HG03460 (cell line): Measurements from ENCODE around the gene ABCA4.

Experiments
- ATAC-seq: cut with Tn5 transposase; IDR thresholded peaks from one replicate; pipeline ENCODE4 v1.9.1; 2021; ENCODE audit not compliant: unreplicated experiment

Gene ABCA4

DNA sequence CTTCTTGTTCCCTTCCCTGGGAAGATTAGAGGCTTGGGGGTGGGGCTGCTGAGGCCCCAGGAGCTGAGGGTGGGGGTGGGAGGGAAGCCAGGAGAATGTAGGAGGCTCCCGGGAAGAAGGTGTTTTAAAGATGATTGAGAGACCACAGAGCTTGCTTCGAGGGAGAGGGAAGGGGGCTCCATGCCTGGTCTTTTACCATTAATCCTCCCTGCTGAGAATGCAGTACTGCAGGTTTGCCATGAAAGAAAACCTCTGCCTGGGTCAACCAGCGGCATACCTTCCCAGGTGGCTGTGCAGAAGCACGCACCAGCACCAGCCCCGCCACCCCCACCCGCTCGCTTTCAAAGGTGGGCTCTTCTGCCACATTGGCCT lies 15.4 kb downstream of the ABCA4 start:
- no peak for ATAC-seq

DNA sequence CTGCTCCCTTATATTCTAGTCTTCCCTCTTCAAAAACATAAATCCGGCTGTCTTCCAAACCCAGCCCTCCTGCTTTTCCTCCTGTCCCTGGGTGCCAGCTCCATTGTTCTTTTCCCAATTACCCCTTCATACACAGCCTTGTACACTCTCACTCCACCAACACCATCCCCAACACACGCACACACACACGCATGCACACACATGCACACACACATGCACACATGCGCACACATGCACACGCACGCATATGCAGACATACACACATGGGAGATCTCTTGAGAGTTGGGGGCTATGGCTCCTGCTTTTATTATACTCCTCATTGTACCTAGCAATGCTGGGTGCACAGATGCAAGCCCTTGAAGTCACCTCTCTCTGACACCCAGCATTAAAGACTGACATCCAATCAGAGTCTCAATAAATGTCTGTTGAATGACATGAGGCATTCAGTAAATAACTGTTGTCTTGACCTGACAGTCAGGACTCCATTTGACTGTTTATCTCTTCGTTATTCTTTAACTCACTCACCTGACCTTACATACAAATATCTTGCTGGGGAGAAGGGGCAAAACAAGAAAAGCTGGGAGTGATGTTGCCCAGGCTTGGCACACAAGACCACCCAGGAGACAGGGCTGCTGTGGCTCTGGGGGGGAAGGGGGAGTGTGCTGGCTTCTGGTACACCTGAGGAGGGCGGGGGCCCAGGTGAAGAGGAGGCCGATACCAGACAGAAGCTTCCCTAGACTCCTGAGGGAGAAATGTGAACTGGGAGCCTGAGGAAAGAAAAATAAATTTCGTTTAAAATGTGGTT lies 16.0 kb downstream of the ABCA4 start:
- ATAC-seq, result no peak

DNA sequence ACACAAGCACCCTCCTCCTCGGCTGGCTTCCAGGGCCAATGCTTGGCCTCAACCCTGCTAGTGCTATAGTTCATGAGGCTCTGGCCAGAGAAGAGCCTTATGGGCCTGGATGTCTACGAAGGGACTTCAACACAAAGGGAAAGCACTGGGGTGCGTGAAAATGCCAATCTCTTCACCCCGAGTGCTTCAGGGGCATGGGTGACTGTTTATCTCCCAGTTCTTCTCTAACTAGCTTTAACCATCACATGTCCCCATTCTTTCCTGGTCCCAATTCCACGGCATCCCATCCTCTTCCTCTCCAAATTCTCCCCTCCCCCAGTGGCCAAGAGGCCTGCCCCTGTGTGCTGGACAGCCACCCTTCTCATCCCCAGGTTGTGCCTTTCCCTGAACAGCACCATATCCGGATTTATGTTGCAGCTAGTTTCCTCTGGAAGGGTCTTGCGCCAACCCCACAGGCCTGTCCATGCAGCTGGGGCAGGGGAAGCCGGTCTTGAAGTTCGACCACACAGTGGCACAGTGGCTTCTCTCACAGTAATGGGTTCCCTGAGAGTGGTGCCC lies 16.7 kb downstream of the ABCA4 start:
- ATAC-seq, result no peak

DNA sequence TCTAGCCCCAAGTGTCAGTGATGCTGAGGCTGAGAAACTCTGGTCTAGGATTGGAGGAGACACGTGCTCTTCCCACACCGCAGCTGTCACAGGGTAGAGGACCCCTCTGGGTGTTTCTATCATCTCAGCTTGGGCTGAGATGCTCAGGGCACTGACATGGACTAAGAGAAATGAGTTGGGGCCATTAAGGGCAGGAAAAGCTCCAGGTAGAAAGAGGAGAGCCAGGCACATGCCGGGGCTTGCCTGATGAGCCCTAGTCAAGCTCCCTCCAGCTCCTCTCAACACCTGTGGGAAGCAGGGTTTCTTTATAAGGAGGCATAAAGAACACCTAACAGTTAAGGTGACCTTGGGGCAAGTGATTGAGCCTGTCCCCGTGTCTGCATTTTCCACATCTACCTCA lies 17.3 kb downstream of the ABCA4 start:
- ATAC-seq, result no peak

DNA sequence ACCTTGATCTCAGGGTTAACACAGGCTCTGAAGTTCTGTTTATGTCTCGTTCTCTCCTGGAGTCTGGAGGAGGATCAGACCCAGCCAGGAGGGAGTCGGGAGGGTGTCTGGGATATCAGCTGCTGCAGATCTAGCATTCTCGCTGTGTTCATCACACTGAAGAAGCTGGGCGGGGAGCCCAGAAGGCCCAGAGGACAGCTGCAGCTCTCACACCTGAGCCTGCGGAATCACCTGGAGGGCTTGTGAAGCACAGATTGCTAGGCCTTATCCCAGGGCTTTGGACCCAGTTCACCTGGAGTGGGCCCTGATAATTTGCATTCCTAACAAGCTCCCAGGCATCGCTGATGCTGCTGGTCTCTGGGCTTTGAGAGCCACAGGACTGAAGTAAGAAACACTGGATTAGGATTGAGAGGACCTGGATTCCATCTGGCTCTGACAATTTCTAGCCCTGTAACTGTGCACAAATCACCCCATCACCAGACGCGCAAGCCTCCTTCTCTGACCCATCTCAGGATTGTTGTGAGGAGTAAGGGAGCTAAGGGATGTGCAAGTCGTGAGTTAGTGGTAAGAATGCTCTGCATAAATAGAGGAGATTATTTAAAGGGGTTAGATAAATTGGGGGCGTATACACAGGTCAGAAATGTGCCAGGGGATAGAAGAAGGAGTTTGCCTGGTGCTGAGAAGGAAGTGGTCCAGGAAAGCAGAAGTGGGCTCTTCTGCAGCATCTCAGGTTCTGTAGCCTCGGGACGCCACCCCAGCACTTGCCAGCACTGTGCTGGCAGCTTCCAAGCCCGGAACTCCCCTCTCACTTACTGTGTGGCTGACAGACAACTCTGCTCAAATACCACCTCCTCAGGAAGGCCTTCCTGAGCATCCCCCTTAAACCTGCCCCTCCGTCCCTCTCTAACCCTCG lies 19.1 kb downstream of the ABCA4 start:
- no peak for ATAC-seq

DNA sequence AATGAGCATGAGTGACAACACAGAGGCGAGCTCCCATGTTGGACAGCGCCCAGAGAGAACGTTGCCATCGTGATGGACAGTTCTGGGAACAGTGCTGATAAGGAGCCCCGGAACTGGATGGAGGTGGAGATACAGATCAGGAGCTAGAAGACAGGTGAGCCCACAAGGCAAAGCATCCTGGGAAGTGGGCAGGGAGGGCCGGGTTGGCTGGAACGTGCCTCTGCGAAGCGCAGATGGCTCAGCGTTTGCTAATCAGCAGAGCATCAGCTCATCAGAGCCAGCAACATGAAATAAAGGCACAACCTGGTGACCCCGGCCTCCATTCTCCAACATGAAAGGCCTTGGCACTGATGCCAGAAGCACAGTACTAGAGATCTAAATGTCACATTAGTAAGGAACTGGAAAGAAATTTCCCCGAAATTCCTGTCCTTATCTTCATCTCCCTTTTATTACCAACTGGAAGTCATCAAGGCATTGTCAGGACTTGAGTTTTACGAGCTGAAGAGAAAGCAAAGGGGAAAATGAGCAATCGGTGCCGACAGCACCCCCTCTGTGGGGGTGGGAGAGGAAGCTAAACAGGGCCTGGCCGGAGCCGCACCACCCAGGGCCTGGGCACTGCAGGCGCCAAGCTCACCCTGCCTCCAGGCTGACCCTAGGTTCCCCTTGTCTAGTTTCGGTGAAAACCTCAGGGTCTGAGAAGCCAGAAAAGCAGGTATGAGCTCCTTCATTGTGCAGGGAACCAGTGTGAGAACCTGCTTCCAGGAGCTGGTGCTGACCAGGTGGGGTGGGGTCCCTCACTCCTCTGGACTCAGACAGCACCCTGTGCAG lies 19.9 kb downstream of the ABCA4 start:
- ATAC-seq, result no peak

DNA sequence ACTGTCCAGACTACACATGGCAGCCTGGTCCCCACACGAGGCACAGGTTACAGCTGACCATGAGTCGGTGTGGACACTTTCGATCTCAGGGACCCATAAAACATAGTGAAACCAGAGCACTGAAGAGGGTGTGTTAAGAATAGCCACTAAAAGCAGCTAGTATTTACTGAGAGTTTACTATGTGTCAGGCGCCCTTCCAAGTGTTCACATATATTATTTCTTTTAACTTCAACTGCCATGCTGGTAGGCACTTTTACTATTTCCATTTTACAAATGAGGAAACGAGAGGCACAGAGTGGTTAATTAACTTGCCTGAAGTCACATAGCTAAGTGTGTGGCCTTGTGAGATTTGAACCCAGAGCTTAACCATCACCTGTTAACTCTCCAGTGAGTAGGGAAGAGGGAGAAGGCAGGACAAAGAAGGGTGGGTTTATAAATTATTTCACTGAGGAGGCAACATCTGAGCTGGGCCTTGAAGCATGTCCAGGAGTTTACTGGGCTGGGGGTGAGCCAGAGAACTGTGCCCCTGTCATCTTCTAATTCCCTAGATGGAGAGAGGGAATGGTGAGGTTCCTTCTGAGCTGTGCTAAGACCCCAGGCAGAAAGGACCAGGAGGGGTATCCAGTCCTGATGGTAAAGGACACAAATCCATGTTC lies 20.7 kb downstream of the ABCA4 start:
- ATAC-seq, result no peak

DNA sequence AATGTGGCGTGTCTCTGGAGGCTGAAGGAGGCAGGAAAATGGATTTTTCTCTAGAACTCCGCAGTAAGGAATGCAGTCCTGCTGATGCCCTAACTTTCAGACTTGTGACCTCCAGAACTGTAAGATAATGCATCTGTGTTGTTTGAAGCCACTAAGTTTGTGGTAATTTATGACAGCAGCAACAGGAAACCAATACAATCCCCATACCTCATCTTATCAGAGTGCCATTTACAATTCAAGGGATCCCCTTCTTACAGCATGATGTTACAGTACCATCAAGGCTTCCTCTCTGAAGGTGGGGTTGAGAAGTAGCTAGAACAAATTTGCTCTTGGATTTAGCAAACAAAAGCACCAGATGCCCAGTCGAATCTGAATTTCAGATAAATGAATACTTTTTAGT lies 21.6 kb downstream of the ABCA4 start:
- no peak for ATAC-seq

DNA sequence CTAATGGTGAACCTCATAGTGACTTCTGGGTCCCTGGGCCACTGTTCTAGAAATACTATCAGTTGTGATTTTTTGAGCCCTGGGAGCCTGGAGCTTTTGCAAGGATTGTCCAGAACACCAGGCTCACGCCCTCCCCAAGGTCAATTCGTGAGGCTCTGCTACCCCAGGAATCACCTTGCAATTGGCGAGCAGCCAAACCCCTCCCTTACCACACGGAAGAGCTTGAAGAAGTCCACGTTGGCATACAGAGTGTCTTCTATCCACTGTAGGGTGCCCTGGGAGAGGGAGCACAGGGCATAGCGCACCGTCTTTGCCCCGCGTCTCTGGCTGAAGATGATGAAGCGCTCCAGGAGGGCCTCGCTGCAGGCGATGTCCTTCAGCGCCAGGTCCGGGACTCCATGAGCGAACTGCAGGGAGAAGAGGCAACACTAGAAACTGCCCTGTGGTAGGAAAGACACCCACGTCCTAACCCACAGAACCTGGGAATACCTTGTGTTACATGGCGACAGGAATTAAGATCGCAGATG lies 22.3 kb downstream of the ABCA4 start:
- no peak for ATAC-seq

DNA sequence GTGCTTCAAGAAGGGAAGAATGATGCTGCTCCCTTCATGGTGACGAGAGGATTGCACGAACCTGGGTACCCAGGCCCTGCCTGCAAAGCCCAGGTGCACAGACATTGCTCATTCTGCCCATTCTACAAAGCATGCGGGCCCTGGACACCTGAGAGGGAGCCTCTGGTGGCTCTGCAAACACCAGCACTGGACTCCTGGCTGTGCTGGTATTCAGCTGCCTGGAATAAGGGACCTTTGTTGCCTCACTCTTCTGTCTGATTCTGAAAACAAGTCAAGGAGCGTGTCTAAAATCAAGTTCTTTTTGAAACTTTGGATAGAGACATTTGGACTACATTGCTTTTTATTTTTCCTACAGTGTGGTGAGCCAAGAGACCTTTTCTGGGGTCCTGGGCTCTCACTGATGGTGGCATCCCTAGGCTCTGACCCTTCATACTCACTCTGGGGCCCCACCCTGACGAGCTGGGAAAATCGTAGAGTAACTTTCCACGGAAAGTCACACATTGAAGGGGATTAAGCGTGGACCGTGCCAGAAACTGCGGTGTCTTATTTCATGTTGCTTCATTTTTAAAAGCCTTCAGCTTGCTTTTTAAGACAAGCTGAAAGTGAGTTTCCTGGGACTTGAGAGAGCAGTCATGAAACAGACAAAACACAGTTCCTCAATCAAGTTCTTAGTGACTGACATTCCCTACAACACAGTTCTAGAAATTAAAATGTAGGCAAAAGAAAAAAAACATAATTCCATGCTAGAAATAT lies 24.0 kb downstream of the ABCA4 start:
- ATAC-seq, result no peak

DNA sequence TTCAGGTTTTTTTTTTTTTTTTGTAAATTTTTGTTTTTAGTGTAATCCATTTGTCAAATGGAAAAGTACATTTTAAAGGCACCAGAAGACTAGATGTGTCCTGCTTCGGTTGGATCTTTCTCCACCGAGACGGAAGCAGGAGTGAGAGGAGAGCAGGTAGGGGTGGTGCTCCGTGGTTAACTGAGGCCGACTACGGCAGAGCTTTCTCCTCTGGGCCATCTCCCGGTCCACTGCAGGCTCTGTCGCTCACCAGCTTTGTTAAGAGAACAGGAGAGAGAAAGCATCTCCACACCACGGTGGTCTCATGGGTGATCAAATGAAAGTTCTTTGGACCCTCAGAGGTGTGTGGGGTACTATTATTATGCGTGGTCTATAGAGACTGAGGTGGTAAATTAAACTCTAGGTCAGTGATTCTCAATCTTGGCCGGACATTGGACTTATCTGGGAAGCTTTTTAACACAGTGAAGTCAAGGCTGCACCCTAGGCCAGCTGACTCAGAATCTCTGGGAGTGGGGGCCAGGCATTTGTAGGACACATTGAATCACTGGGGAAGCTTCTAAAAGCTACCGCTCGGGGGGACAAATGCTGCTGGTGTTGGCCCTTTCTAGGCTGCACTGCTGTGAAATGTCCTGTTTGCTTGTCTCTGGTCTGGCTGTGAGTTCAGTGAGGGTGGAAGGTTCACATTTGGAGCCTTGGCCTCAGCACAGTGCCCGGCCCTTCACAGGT lies 25.0 kb downstream of the ABCA4 start:
- no peak for ATAC-seq

DNA sequence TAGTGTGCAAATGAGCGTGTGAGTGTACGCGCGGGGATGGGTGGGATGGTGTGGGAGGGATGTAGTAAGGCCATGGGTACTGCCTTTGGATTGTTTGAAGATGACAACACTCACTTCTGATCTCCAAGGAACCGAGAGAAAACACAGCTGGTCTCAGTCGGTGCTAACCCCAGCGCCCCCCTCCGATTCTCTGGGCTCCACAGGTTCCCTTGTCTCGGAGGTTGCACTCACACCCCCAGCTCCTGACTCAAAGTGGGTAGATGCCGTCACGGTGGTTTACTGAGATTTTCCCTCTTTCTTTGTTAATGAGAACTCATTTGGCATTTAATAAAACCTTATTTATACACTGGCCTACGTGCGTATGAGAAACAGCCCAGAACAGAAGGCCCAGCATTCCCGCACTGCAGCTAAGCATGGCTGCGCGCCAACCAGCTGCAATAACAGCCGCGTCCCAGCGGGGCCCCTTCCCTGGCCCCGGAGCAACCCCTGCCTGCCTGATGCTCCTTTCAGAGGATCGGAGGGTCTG lies 25.8 kb downstream of the ABCA4 start:
- ATAC-seq, result no peak

DNA sequence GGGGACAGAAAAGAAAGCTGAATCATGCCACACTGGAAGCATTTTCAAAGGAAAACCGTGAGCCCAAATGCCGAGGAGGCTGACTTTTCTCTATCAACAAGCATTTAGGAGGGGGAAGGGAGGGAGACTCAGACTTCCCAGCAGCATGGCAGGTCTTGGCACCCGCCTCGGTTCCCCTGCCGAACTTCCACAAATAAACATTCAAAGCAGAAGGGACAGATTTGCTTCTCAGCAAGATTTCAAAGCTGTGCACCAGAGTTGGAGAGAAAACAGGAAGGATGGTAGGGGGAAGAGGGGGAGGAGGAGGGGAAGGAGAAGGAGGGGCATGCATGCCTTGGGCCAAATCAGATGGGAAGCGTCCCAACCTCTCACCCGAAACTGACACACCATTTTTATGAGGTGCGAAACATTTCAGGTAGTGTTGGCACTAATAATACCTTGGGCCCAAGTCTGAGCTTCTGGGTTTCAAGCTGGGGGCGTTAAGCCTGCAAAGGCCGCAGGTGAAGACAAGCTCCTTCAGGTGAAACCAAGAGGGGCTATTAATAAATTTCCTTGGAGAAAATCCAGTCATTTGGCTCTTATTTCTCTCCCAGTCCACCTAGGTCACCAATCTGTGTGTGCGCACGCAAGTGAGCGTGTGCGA lies 26.4 kb downstream of the ABCA4 start:
- ATAC-seq, result no peak

DNA sequence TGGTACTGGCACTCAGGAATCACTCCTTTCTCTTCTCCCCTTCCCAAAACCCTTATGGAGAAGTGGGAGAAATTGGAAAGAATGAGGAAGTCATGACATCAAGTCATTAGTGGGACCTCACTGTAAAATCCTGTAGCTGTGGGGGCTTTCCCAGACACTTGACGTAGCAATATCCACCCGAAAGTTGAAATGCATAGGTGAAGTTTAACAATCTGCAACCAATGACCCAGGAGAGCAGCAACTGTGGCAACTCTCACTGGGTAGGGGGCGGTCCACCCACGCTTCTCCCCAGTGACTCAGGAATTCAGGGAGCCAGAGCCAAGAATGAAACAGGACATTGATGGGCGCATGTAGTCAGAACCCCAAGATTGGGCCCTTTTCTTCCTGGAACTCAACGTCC lies 27.0 kb downstream of the ABCA4 start:
- no peak for ATAC-seq

DNA sequence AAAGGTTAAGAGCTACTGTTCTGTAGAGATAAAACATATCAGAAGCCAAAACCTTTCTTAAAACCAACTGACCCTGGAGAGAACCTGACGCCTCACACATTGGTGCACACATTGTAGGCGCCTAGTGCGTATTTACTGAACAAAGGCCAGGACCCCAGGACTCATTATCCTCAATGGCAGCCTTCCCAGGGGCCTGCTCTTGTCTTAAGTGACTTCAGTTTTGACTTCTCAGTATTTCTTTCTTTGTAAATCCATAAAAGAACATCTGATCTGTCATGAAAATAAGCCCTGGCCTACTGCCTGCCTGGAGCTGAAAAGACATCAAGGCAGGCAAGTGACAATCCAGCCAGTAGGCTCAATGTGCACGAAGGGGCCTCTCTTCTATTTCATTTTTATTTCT lies 27.6 kb downstream of the ABCA4 start:
- ATAC-seq, result no peak

DNA sequence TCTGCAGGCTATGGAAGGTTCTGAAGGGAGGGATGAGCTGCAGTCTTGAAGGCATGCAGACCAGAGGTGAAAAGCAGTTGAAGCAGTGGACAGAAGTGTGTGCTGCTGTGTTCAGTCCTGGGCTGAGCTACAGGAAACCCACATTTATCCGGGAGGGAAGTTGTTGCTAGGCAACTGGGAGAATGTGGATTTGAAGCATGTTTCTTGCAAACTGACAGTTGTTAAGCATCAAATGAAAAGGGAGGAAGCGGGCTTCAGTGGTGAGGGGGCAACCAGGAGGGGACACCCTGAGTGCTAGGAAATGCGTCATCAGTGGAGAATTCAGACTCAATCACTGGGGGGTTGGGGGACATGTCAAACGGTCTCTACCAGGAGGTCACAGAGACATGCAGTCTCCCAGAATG lies 28.7 kb downstream of the ABCA4 start:
- no peak for ATAC-seq

DNA sequence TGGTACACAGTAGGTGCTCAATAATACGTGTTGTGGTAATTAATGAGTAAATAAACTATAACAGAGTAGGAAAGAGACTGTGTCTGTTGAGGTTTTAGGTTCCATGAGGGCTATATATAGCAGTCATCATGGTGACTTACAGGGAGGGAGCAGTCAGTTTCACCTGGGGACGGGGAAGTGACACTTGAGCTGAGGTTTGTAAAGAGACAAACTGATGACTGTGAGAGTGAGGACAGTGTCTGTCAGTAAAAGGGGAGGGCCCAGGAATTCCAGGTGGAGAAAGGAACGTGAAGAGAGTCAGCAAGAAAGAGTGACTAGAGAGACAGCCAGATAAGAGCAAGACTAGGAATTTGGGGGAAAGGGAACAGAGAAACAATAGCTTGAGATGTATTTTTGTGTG lies 30.2 kb downstream of the ABCA4 start:
- no peak for ATAC-seq

DNA sequence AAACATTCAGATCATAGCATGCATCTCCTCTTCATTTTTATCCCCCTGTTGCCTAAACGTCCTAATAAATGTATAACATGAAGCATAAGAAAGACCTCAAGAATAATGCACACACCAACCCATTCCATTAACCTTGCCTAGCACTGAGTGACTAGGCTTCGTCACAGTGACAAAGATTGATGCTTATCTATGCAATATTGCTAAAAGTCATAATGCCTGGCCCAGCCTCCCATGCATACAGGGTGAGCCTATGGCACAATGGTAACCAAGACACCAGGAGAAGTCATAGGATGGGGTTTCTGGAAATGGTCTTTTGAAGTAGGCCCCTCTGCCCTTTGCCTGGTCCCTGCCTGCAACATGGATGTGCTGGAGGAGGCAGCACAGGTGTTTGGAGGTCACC lies 33.8 kb downstream of the ABCA4 start:
- no peak for ATAC-seq
